GM10266 (cell line): ENCODE data around the gene WNT7B.

Source experiments
- DNase-seq: peaks from one replicate; pipeline ENCODE4 v3.0.0; 2012; ENCODE audit errors: extremely low spot score
- CTCF ChIP-seq: IDR thresholded peaks from 2 replicates; pipeline ENCODE4 v1.5.1; 2012; ENCODE audit warnings: mild to moderate bottlenecking, low read depth; ENCODE audit not compliant: control insufficient read depth, insufficient read depth; ENCODE audit errors: missing control alignments

Gene WNT7B

GRCh38 chr22:46012182-46012880 is 35.4 kb upstream of the WNT7B start:
- TF ChIP-seq CTCF, result no peak
- no peak for DNase-seq

GRCh38 chr22:46011627-46012181 is 34.7 kb upstream of the WNT7B start:
- no peak for TF ChIP-seq CTCF
- DNase-seq, result no peak

GRCh38 chr22:46010951-46011626 is 34.1 kb upstream of the WNT7B start:
- no peak for DNase-seq
- no peak for TF ChIP-seq CTCF

- no peak for TF ChIP-seq CTCF
- no peak for DNase-seq
Measured at GRCh38 chr22:46010207-46010867, 33.4 kb upstream of the WNT7B start.

GRCh38 chr22:46009730-46010129 is 32.8 kb upstream of the WNT7B start:
- DNase-seq, result no peak
- TF ChIP-seq CTCF, result no peak

GRCh38 chr22:46008836-46009596 is 32.1 kb upstream of the WNT7B start:
- TF ChIP-seq CTCF, result no peak
- no peak for DNase-seq
